Memory B cell (primary cell): ENCODE measurements around the gene IFT80.
"Not testable (repeated sequence)": the region's sequence is repeated elsewhere in the genome, so short reads cannot be mapped to it uniquely, and the experiment has no call there.

Experiments used
- ATAC-seq: fragments of 150-1000 bp; cut with Tn5 transposase; 2 replicates; pipeline ENCODE4 v1.10.0; 2021; ENCODE audit warnings: low read depth, mild to moderate bottlenecking, moderate library complexity
- DNase-seq, 2 donors: peaks; one replicate each; pipeline ENCODE4 v3.0.0; 2022; ENCODE audit warnings: low spot score in 2 of 2
- H3K27ac Mint-ChIP-seq: one replicate; pipeline ENCODE4 v1.8.0; 2022; ENCODE audit warnings: mild to moderate bottlenecking, moderate library complexity, mixed read lengths
- H3K27me3 Mint-ChIP-seq: one replicate; pipeline ENCODE4 v1.8.0; 2022; ENCODE audit warnings: mixed read lengths
- H3K36me3 Mint-ChIP-seq: one replicate; pipeline ENCODE4 v1.8.0; 2022; ENCODE audit warnings: mild to moderate bottlenecking, mixed read lengths
- H3K4me1 Mint-ChIP-seq: one replicate; pipeline ENCODE4 v1.8.0; 2022; ENCODE audit warnings: mixed read lengths
- H3K4me3 Mint-ChIP-seq: one replicate; pipeline ENCODE4 v1.8.0; 2022; ENCODE audit warnings: mild to moderate bottlenecking, moderate library complexity, mixed read lengths
- H3K9me3 Mint-ChIP-seq: one replicate; pipeline ENCODE4 v1.8.0; 2022; ENCODE audit warnings: mixed read lengths

IFT80 gene

DNA sequence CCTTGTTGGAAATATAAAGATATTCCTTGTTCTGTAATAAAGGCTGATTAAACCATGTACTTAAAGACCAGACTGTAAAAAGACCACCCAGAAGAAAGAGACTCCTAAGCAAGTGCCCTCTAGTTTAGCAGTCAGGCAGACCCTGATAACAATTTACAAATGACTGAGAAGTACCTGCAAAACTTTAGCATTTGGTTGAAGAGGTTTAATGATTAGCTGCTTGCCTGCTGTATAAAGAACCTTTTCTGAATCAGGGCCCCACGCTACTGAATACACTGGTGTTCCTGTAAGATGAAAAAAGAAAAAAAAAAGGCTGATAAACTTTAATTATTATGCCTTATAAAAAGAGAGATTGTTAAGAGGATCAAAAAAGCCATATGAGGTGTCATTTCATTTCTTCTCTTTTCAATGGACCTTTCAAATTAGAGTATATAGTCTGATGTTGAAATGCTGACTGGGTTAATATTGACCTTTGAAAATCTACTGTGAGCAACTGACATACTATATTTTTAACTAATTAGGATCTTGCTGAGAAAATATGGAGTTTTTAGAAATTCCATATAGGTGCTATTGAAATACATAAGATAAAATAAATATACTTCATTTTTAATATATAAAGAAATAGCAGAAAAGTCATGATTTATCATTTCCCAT, 33.0 kb downstream of the IFT80 start:
- peaks cover 29% of the 10 kb centered on the region for H3K36me3 Mint-ChIP-seq
- H3K4me1 Mint-ChIP-seq = peaks cover 5% of the 10 kb centered on the region

GRCh38 chr3:160362896-160363295, 36.1 kb downstream of the IFT80 start:
- DNase-seq, H3K4me1 Mint-ChIP-seq, H3K27me3 Mint-ChIP-seq, H3K4me3 Mint-ChIP-seq, ATAC-seq, H3K27ac Mint-ChIP-seq, H3K9me3 Mint-ChIP-seq: not testable (repeated sequence)
- peaks cover 42% of the 10 kb centered on the region for H3K36me3 Mint-ChIP-seq

More for the DNA sequence above, 33.0 kb downstream of the IFT80 start:
- DNase-seq (no peak), ATAC-seq (no peak)
- Mint-ChIP-seq H3K4me3 (no peak overlapping the region), H3K27ac (no peak overlapping the region), H3K27me3 (no peaks in the 10 kb centered on the region), H3K9me3 (no peaks in the 10 kb centered on the region)

GRCh38 chr3:160355826-160356225, 43.2 kb downstream of the IFT80 start:
- H3K4me1 Mint-ChIP-seq = no peaks in the 10 kb centered on the region
- H3K4me3 Mint-ChIP-seq = no peak overlapping the region
- no peak overlapping the region for H3K27ac Mint-ChIP-seq
- DNase-seq (no peak), ATAC-seq (no peak)
- H3K9me3 Mint-ChIP-seq = no peaks in the 10 kb centered on the region
- no peaks in the 10 kb centered on the region for H3K27me3 Mint-ChIP-seq
- H3K36me3 Mint-ChIP-seq = peaks cover 23% of the 10 kb centered on the region

DNA sequence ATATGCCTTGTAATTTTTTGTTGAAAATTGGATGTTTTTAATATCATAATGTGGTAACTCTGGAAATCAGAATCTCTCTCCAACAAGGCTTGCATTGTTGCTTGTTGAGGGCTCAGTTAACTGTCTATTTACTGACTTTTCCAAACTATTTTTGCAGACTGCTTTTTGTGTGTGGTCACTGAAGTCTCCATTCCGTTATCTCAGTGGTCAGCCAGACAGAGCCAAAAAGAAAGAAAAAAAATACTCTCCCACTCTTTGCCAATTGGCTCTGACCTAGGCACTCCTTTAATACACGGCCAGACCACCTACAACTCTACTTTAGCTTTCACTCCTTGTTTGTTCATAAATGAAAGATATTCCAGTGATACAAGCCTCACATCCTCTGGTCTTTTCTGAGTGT, 52.5 kb downstream of the IFT80 start:
- DNase-seq (no peak), ATAC-seq (no peak)
- Mint-ChIP-seq H3K27me3 (no peaks in the 10 kb centered on the region), H3K9me3 (no peaks in the 10 kb centered on the region), H3K36me3 (peaks cover 8% of the 10 kb centered on the region), H3K4me1 (no peaks in the 10 kb centered on the region), H3K27ac (no peak overlapping the region), H3K4me3 (no peak overlapping the region)

GRCh38 chr3:160343132-160343531, 55.9 kb downstream of the IFT80 start:
- Mint-ChIP-seq H3K27ac (no peak overlapping the region), H3K4me1 (no peaks in the 10 kb centered on the region)

DNA sequence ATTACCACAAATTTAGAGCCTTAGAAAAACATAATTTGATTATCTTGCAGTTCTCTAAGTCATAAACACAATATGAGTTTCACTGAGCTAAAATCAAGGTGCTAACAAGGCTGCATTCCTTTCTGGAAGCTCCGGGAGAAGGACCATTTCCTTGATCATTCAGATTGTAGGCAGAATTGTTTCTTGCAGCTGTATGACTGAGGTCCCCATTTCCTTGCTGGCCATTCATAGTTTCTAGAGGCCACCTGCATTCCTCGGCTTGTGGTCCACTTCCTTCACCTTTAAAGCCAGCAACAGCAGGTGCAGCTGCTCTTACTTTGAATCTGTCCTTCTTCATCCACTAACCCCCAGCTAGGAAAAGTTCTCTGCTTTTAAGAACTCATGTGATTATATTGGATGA, 58.7 kb downstream of the IFT80 start:
- no peaks in the 10 kb centered on the region for H3K4me1 Mint-ChIP-seq
- no peak for ATAC-seq

More at GRCh38 chr3:160343132-160343531, 55.9 kb downstream of the IFT80 start:
- DNase-seq (no peak), ATAC-seq (no peak)
- H3K27me3 Mint-ChIP-seq = no peaks in the 10 kb centered on the region
- no peaks in the 10 kb centered on the region for H3K9me3 Mint-ChIP-seq
- peaks cover 7% of the 10 kb centered on the region for H3K36me3 Mint-ChIP-seq
- H3K4me3 Mint-ChIP-seq = no peak overlapping the region

GRCh38 chr3:160331127-160331937, 67.7 kb downstream of the IFT80 start:
- Mint-ChIP-seq H3K27ac (no peak overlapping the region), H3K4me1 (peaks cover 2% of the 10 kb centered on the region), H3K36me3 (peaks cover 5% of the 10 kb centered on the region), H3K4me3 (no peak overlapping the region), H3K27me3 (no peaks in the 10 kb centered on the region), H3K9me3 (peaks cover 2% of the 10 kb centered on the region)
- DNase-seq = no peak
- ATAC-seq = no peak

More for the DNA sequence above, 58.7 kb downstream of the IFT80 start:
- Mint-ChIP-seq H3K27me3 (no peaks in the 10 kb centered on the region), H3K4me3 (no peak overlapping the region), H3K27ac (no peak overlapping the region), H3K36me3 (peaks cover 1% of the 10 kb centered on the region), H3K9me3 (no peaks in the 10 kb centered on the region)
- DNase-seq = no peak

GRCh38 chr3:160330690-160331089, 68.3 kb downstream of the IFT80 start:
- H3K9me3 Mint-ChIP-seq = peaks cover 2% of the 10 kb centered on the region
- H3K27ac Mint-ChIP-seq = no peak overlapping the region
- H3K4me1 Mint-ChIP-seq = peaks cover 2% of the 10 kb centered on the region
- no peaks in the 10 kb centered on the region for H3K27me3 Mint-ChIP-seq
- ATAC-seq (no peak), DNase-seq (no peak)
- H3K36me3 Mint-ChIP-seq = peaks cover 5% of the 10 kb centered on the region
- no peak overlapping the region for H3K4me3 Mint-ChIP-seq

- H3K36me3 Mint-ChIP-seq = peaks cover 5% of the 10 kb centered on the region
- DNase-seq (no peak), ATAC-seq (no peak)
- no peaks in the 10 kb centered on the region for H3K27me3 Mint-ChIP-seq
- H3K4me1 Mint-ChIP-seq = peaks cover 2% of the 10 kb centered on the region
- H3K9me3 Mint-ChIP-seq = peaks cover 2% of the 10 kb centered on the region
- H3K27ac Mint-ChIP-seq = no peak overlapping the region
- H3K4me3 Mint-ChIP-seq = no peak overlapping the region
These were observed 68.9 kb downstream of the IFT80 start for GRCh38 chr3:160330109-160330508.

DNA sequence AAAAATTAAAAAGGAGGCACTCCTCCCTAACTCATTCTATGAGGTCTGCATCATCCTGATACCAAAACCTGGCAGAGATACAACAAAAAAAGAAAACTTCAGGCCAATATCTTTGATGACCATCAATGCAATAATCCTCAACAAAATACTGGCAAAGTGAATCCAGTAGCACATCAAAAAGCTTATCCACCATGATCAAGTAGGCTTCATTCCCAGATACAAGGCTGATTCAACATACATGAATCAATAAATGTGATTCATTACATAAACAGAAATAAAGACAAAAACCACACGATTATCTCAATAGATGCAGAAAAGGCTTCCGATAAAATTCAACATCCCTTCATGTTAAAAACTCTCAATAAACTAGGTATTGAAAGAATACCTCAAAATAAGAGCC, 72.7 kb downstream of the IFT80 start:
- ATAC-seq, DNase-seq, H3K9me3 Mint-ChIP-seq, H3K4me1 Mint-ChIP-seq, H3K36me3 Mint-ChIP-seq, H3K27me3 Mint-ChIP-seq, H3K27ac Mint-ChIP-seq, H3K4me3 Mint-ChIP-seq: not testable (repeated sequence)

- not testable (repeated sequence) for H3K4me3 Mint-ChIP-seq, ATAC-seq, H3K36me3 Mint-ChIP-seq, H3K4me1 Mint-ChIP-seq, H3K9me3 Mint-ChIP-seq, DNase-seq, H3K27ac Mint-ChIP-seq, H3K27me3 Mint-ChIP-seq
These were observed 77.2 kb downstream of the IFT80 start for GRCh38 chr3:160321821-160322220.

DNA sequence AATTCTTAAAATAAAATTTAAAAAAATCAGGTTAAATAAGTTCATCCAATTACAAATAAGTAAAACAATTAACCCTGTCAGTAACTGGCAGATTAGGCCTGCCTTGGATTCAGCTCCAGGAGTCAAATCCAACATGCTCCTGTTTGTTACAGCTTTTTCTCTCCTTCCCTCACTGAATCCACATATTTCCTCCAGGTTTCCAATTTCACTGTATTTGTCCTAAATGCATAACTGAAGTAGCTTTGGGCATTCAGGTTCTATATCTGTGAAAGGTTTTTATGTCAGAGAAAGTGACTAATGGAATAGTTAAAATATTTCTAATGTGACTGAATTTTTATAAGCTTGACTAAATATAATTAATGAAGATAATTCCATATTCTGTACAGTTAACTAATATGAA, 79.7 kb downstream of the IFT80 start:
- Mint-ChIP-seq H3K27ac (no peak overlapping the region), H3K36me3 (peaks cover 15% of the 10 kb centered on the region), H3K4me1 (no peaks in the 10 kb centered on the region), H3K9me3 (no peaks in the 10 kb centered on the region), H3K4me3 (no peak overlapping the region), H3K27me3 (no peaks in the 10 kb centered on the region)
- no peak for ATAC-seq
- DNase-seq = no peak

GRCh38 chr3:160314995-160315394, 84.0 kb downstream of the IFT80 start:
- Mint-ChIP-seq H3K36me3 (peaks cover 22% of the 10 kb centered on the region), H3K27ac (peak overlapping the region; percentile 40), H3K4me3 (no peak overlapping the region), H3K9me3 (no peaks in the 10 kb centered on the region), H3K27me3 (no peaks in the 10 kb centered on the region), H3K4me1 (no peaks in the 10 kb centered on the region)
- DNase-seq (no peak), ATAC-seq (no peak)

GRCh38 chr3:160312014-160312624, 86.9 kb downstream of the IFT80 start:
- Mint-ChIP-seq H3K36me3 (peaks cover 30% of the 10 kb centered on the region), H3K4me1 (no peaks in the 10 kb centered on the region), H3K27ac (no peak overlapping the region), H3K27me3 (no peaks in the 10 kb centered on the region), H3K4me3 (no peak overlapping the region), H3K9me3 (peaks cover 3% of the 10 kb centered on the region)
- no peak for DNase-seq
- ATAC-seq = no peak
